ENCODE results near the gene TP63. TPM values are rescaled to one million over a fixed set of nuclear protein-coding genes. Genes with fewer than 3 reads are reported as not detected.

Gene TP63
- total RNA-seq, 1 experiment from 2014 or later, result 4.9 TPM

DNA sequence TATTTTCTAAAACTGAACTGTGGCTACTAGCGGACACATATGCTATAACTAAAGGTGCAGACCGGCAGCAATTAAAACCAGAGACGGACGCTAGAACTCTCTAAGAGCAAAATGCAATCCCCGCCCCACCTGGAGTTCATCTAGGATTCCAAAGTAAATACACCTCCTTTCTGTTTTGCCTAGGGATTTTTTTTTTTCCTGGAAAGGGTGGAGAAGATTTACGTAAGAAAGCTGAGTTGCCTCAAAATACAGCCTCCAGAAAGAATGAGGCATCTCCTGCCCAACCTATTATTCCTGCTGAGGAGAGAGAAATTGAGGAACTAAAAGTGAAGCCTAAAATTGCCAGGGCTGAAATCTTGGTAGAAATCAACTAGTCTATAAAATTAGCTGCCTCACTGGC, 150.2 kb downstream of the TP63 start:
- CTCF ChIA-PET, result no interaction called here
- no TSS peak for BruUV-seq (replicated peaks)
- H3K27me3 ChIP-seq (replicated peaks; ENCODE audit: insufficient read depth, low read depth, low read length, poor library complexity), result no peaks in the 10 kb centered on the region
- TF ChIP-seq EZH2 (IDR thresholded peaks at IDR 0.05; ENCODE audit: borderline replicate concordance, low read depth, low read length, poor library complexity, severe bottlenecking), result no peak
- TF ChIP-seq, protein P1, sequence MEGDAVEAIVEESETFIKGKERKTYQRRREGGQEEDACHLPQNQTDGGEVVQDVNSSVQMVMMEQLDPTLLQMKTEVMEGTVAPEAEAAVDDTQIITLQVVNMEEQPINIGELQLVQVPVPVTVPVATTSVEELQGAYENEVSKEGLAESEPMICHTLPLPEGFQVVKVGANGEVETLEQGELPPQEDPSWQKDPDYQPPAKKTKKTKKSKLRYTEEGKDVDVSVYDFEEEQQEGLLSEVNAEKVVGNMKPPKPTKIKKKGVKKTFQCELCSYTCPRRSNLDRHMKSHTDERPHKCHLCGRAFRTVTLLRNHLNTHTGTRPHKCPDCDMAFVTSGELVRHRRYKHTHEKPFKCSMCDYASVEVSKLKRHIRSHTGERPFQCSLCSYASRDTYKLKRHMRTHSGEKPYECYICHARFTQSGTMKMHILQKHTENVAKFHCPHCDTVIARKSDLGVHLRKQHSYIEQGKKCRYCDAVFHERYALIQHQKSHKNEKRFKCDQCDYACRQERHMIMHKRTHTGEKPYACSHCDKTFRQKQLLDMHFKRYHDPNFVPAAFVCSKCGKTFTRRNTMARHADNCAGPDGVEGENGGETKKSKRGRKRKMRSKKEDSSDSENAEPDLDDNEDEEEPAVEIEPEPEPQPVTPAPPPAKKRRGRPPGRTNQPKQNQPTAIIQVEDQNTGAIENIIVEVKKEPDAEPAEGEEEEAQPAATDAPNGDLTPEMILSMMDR (conservative IDR thresholded peaks at IDR 0.05; ENCODE audit: low read depth, low read length), result no peak
- H3K4me1 ChIP-seq (ENCODE audit: insufficient read depth, low read length, poor library complexity, severe bottlenecking), result no peaks in the 10 kb centered on the region
- H3K9me3 ChIP-seq (ENCODE audit: low read depth, low read length, poor library complexity, severe bottlenecking), result no peaks in the 10 kb centered on the region
- no peak for DNase-seq (ENCODE audit: low spot score)
- no peak overlapping the region for H3K27ac ChIP-seq (ENCODE audit: low read depth, low read length, poor library complexity, severe bottlenecking)
- POLR2A ChIA-PET (ENCODE audit: low non-redundant PET), result no interaction called here
- no peak overlapping the region for H3K4me3 ChIP-seq (ENCODE audit: low read depth, low read length, poor library complexity, severe bottlenecking)
- H3K36me3 ChIP-seq (ENCODE audit: insufficient read depth, low read length, poor library complexity, severe bottlenecking), result no peaks in the 10 kb centered on the region
- intact Hi-C loops (cut with micrococcal nuclease; ENCODE audit: unreplicated experiment), result loop anchor here (10.0 kb wide), 1 partner anchor 277 kb away; no protein-coding TSS in a partner anchor

DNA sequence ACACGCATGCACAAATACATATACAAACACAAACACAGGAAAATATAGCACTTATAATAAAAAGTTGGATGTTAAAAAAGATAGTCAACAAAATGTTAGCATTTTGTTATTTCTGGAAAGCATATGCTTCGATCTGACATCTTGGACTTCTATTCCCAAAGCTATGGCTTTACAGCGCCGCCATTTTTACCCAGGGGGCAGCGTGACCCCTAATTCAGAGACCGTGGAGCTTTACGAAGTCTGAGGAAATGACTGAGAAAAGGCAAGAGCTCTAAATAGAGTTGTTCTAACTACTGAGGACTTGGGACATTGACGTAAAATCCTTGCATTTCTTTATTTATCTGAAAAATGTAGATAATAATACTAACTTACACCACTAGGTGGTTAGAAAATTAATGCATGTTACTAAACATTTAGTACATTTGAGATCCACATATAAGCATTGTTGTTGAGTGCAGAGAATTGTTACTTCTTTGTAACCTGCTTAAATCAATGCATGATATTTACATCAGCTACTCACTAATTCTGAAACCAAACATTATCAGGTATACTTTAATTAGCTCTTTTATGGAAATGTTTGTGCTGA, 155.4 kb downstream of the TP63 start:
- DNase-seq (ENCODE audit: low spot score), result no peak
- TF ChIP-seq, protein P1 (conservative IDR thresholded peaks at IDR 0.05; ENCODE audit: low read depth, low read length), result peak; percentile 50
- no peak for TF ChIP-seq EZH2 (IDR thresholded peaks at IDR 0.05; ENCODE audit: borderline replicate concordance, low read depth, low read length, poor library complexity, severe bottlenecking)
- intact Hi-C loops (cut with micrococcal nuclease; ENCODE audit: unreplicated experiment), result loop anchor here (5.0 to 10.0 kb wide), 2 partner anchors 161 to 282 kb away; no protein-coding TSS in a partner anchor
- no peaks in the 10 kb centered on the region for H3K27me3 ChIP-seq (replicated peaks; ENCODE audit: insufficient read depth, low read depth, low read length, poor library complexity)
- ChIA-PET CTCF (interaction anchor here (0.8 kb wide), 1 partner anchor 38 kb away, joined by 3 read pairs; no protein-coding TSS in a partner anchor), POLR2A (ENCODE audit: low non-redundant PET) (no interaction called here)
- no peaks in the 10 kb centered on the region for H3K9me3 ChIP-seq (ENCODE audit: low read depth, low read length, poor library complexity, severe bottlenecking)
- BruUV-seq (replicated peaks), result no TSS peak
- no peaks in the 10 kb centered on the region for H3K36me3 ChIP-seq (ENCODE audit: insufficient read depth, low read length, poor library complexity, severe bottlenecking)
- H3K4me3 ChIP-seq (ENCODE audit: low read depth, low read length, poor library complexity, severe bottlenecking), result no peak overlapping the region
- H3K4me1 ChIP-seq (ENCODE audit: insufficient read depth, low read length, poor library complexity, severe bottlenecking), result peaks cover 28% of the 10 kb centered on the region
- no peak overlapping the region for H3K27ac ChIP-seq (ENCODE audit: low read depth, low read length, poor library complexity, severe bottlenecking)

DNA sequence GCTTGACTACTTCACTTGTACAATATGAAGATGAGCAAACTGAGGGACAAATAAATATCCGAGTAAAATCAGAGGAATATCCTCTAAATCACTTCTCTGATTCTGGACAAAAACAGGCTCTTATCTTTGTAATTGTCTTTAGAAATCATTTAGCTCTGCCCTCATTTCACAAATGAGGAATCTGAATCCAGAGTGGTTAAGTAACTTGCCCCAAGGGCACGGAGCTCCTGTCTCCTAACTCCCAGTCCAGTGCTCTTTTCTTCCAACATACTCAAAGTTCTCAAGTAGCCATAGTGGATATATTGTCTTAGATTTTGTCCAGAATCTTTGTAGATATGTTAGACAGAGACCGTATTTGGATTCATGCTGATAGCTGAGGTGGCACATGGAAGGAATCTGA, 156.0 kb downstream of the TP63 start:
- H3K27me3 ChIP-seq (replicated peaks; ENCODE audit: insufficient read depth, low read depth, low read length, poor library complexity), result no peaks in the 10 kb centered on the region
- H3K9me3 ChIP-seq (ENCODE audit: low read depth, low read length, poor library complexity, severe bottlenecking), result no peaks in the 10 kb centered on the region
- no peak for TF ChIP-seq EZH2 (IDR thresholded peaks at IDR 0.05; ENCODE audit: borderline replicate concordance, low read depth, low read length, poor library complexity, severe bottlenecking)
- TF ChIP-seq, protein P1 (conservative IDR thresholded peaks at IDR 0.05; ENCODE audit: low read depth, low read length), result no peak
- no peak overlapping the region for H3K27ac ChIP-seq (ENCODE audit: low read depth, low read length, poor library complexity, severe bottlenecking)
- H3K4me3 ChIP-seq (ENCODE audit: low read depth, low read length, poor library complexity, severe bottlenecking), result no peak overlapping the region
- H3K4me1 ChIP-seq (ENCODE audit: insufficient read depth, low read length, poor library complexity, severe bottlenecking), result peaks cover 33% of the 10 kb centered on the region
- no peak for DNase-seq (ENCODE audit: low spot score)
- intact Hi-C loops (cut with micrococcal nuclease; ENCODE audit: unreplicated experiment), result loop anchor here (5.0 to 10.0 kb wide), 2 partner anchors 160 to 282 kb away; no protein-coding TSS in a partner anchor
- H3K36me3 ChIP-seq (ENCODE audit: insufficient read depth, low read length, poor library complexity, severe bottlenecking), result no peaks in the 10 kb centered on the region
- ChIA-PET POLR2A (ENCODE audit: low non-redundant PET) (no interaction called here), CTCF (interaction anchor here (0.8 kb wide), 1 partner anchor 37 kb away, joined by 3 read pairs; no protein-coding TSS in a partner anchor)
- no TSS peak for BruUV-seq (replicated peaks)
